OCI-LY3 (cell line): ENCODE data around the gene FAM107B.

Experiments used
- CTCF ChIP-seq: fragments of 200-600, 300-600 bp; sonication (generic); IDR thresholded peaks from 2 replicates; pipeline ENCODE4 v1.5.1; 2014; ENCODE audit warnings: antibody characterized with exemption, low read length, low read depth
- EZH2phosphoT487 ChIP-seq: fragments of 200-600 bp; shearing (Covaris generic); IDR thresholded peaks from 2 replicates; pipeline ENCODE4 v1.6.1; 2018; ENCODE audit warnings: antibody characterized with exemption, mixed run types, low read depth

DNA sequence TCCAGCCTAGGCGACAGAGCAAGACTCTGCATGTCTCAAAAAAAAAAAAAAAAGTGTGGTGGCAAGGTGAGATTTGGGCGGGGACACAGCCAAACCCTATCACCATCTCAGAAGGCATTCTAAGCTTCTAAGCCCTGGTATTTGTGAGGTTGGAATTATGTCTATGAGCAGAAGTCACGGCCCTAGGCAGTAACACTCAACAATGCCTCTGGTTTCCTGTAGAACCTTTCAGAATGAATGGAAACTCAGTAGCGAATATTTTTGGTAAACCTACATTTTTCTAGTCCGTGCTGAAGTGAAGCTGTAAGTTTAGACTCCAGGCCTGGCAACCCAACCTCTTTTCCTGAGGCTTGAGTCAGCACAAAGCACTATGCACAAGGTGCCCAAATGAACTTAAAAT, 88.3 kb downstream of the FAM107B start:
- TF ChIP-seq CTCF (no peak), EZH2phosphoT487 (no peak)
